PC-3 (cell line): Measurements from ENCODE around the gene FSTL4. TPM values are rescaled to one million over a fixed set of nuclear protein-coding genes. Genes with fewer than 3 reads are reported as not detected.

Experiments used
- ATAC-seq: fragments of 200-7000 bp; cut with Tn5 transposase; 2 replicates; pipeline ENCODE4 v1.9.1; 2020; ENCODE audit warnings: mild to moderate bottlenecking, moderate library complexity
- BruUV-seq: library from RNA; stranded (reverse); fragments of 400-500 nt; replicated peaks from 2 replicates; lab custom pipeline; 2021; lab: Mats Ljungman, UMichigan
- CTCF ChIA-PET: fragments of 300-600 bp; sonication (Branson Sonifier 250); formaldehyde crosslinking; loops from one replicate; lab custom pipeline; 2022; ENCODE audit warnings: antibody characterized with exemption; lab: Charles Lee
- POLR2A ChIA-PET: fragments of 300-600 bp; sonication (Branson Sonifier 250); formaldehyde crosslinking; loops from one replicate; lab custom pipeline; 2022; ENCODE audit warnings: antibody characterized with exemption; ENCODE audit not compliant: unreplicated experiment; lab: Charles Lee
- DNase-seq: peaks from one replicate; pipeline ENCODE4 v3.0.0-alpha.2; 2015
- H2AFZ ChIP-seq: fragments of 300-600 bp; sonication (generic); 2 replicates; pipeline ENCODE4 v1.6.0; 2016; ENCODE audit warnings: antibody characterized with exemption, low read length
- H3F3A ChIP-seq: fragments of 300-600 bp; sonication (generic); one replicate; pipeline ENCODE4 v1.6.0; 2017; ENCODE audit warnings: antibody characterized with exemption, low read length, control low read depth, mild to moderate bottlenecking; ENCODE audit not compliant: unreplicated experiment
- H3K27ac ChIP-seq: fragments of 300-600 bp; sonication (generic); 2 replicates; pipeline ENCODE4 v1.5.1; 2016; ENCODE audit warnings: mild to moderate bottlenecking, low read length
- H3K27me3 ChIP-seq: fragments of 300-600 bp; sonication (generic); 2 replicates; pipeline ENCODE4 v1.6.1; 2016; ENCODE audit warnings: low read length, mixed read lengths
- H3K36me3 ChIP-seq: fragments of 300-600 bp; sonication (generic); 2 replicates; pipeline ENCODE4 v1.6.1; 2016; ENCODE audit warnings: low read depth, mixed run types, low read length, mixed read lengths
- H3K4me1 ChIP-seq: fragments of 300-600 bp; sonication (generic); 2 replicates; pipeline ENCODE4 v1.5.1; 2016; ENCODE audit warnings: low read length; ENCODE audit not compliant: insufficient read depth
- H3K4me2 ChIP-seq: fragments of 300-600 bp; sonication (generic); 2 replicates; pipeline ENCODE4 v1.6.0; 2016; ENCODE audit warnings: low read length
- H3K4me3 ChIP-seq: fragments of 300-600 bp; sonication (generic); 2 replicates; pipeline ENCODE4 v1.5.1; 2016; ENCODE audit warnings: mild to moderate bottlenecking, low read length, mixed read lengths
- H3K79me2 ChIP-seq: fragments of 300-600 bp; sonication (generic); 2 replicates; pipeline ENCODE4 v1.6.1; 2017; ENCODE audit warnings: low read length, mixed read lengths
- H3K9ac ChIP-seq: fragments of 300-600 bp; sonication (generic); 2 replicates; pipeline ENCODE4 v1.6.0; 2016; ENCODE audit warnings: mild to moderate bottlenecking, low read length
- H3K9me2 ChIP-seq: fragments of 300-600 bp; sonication (generic); replicated peaks from 2 replicates; pipeline ENCODE4 v1.6.1; 2016; ENCODE audit warnings: mixed run types, low read length, mixed read lengths
- H3K9me3 ChIP-seq: fragments of 300-600 bp; sonication (generic); 2 replicates; pipeline ENCODE4 v1.6.1; 2016; ENCODE audit warnings: low read length, mixed read lengths
- H4K20me1 ChIP-seq: fragments of 300-600 bp; sonication (generic); 2 replicates; pipeline ENCODE4 v1.6.1; 2016; ENCODE audit warnings: low read length, mixed read lengths
- CTCF ChIP-seq: fragments of 300-600 bp; sonication (generic); conservative IDR thresholded peaks from 2 replicates; pipeline ENCODE4 v1.5.1; 2017; ENCODE audit warnings: antibody characterized with exemption, low read depth, mild to moderate bottlenecking, low read length
- EZH2 ChIP-seq: fragments of 300-600 bp; sonication (generic); IDR thresholded peaks from one replicate; pipeline ENCODE4 v1.6.1; 2017; ENCODE audit warnings: antibody characterized with exemption, mild to moderate bottlenecking, low read length; ENCODE audit not compliant: unreplicated experiment
- EZH2phosphoT487 ChIP-seq: fragments of 300-600 bp; sonication (generic); IDR thresholded peaks from 2 replicates; pipeline ENCODE4 v1.6.1; 2018; ENCODE audit warnings: mild to moderate bottlenecking, antibody characterized with exemption, low read length, borderline replicate concordance
- intact Hi-C: fragments of 100-400 bp; cut with micrococcal nuclease; formaldehyde crosslinking; loops from 2 replicates; pipeline ENCODE4 v1.9.0; 2023
- total RNA-seq: library from RNA; depleted of rRNA; stranded (reverse); fragments of >200 nt; gene quantifications from 2 replicates; pipeline ENCODE4 v1.2.3, GENCODE V29; 2014

FSTL4 gene
- total RNA-seq, 1 experiment from 2014 or later = 4.2 TPM

GRCh38 chr5:133643365-133643764, 31.0 kb upstream of the FSTL4 start:
- H3K4me3 ChIP-seq = no peak overlapping the region
- H3K9me3 ChIP-seq = no peaks in the 10 kb centered on the region
- no peak for DNase-seq
- H3K4me2 ChIP-seq = no peak overlapping the region
- H3K9me2 ChIP-seq = no peaks in the 10 kb centered on the region
- no peaks in the 10 kb centered on the region for H4K20me1 ChIP-seq
- no peak overlapping the region for H3K27ac ChIP-seq
- no peak overlapping the region for H3K9ac ChIP-seq
- H3F3A ChIP-seq = no peaks in the 10 kb centered on the region
- H3K79me2 ChIP-seq = no peaks in the 10 kb centered on the region
- H2AFZ ChIP-seq = no peak overlapping the region
- no peak for TF ChIP-seq EZH2
- no peak for TF ChIP-seq EZH2phosphoT487
- no peak for TF ChIP-seq CTCF
- intact Hi-C loops = no loop called here
- H3K4me1 ChIP-seq = peaks cover 1% of the 10 kb centered on the region; the same call in 1 of the 2 replicates
- ChIA-PET POLR2A (no interaction called here), CTCF (no interaction called here)
- BruUV-seq = no TSS peak
- no peak for ATAC-seq
- H3K36me3 ChIP-seq = no peaks in the 10 kb centered on the region
- H3K27me3 ChIP-seq = no peaks in the 10 kb centered on the region

GRCh38 chr5:133642153-133642722, 29.9 kb upstream of the FSTL4 start:
- H3K79me2 ChIP-seq = no peaks in the 10 kb centered on the region
- H3K27ac ChIP-seq = no peak overlapping the region
- TF ChIP-seq EZH2phosphoT487 (no peak), EZH2 (no peak), CTCF (no peak)
- ATAC-seq (no peak), DNase-seq (no peak)
- no peaks in the 10 kb centered on the region for H3F3A ChIP-seq
- no TSS peak for BruUV-seq
- no peaks in the 10 kb centered on the region for H4K20me1 ChIP-seq
- ChIA-PET CTCF (interaction anchor here (0.7 kb wide), 1 partner anchor 527 kb away, joined by 11 read pairs; no protein-coding TSS in a partner anchor), POLR2A (no interaction called here)
- H3K9ac ChIP-seq = no peak overlapping the region
- intact Hi-C loops = no loop called here
- H2AFZ ChIP-seq = no peak overlapping the region
- H3K27me3 ChIP-seq = no peaks in the 10 kb centered on the region
- no peaks in the 10 kb centered on the region for H3K4me1 ChIP-seq
- no peak overlapping the region for H3K4me2 ChIP-seq
- H3K9me2 ChIP-seq = no peaks in the 10 kb centered on the region
- H3K9me3 ChIP-seq = no peaks in the 10 kb centered on the region
- no peak overlapping the region for H3K4me3 ChIP-seq
- no peaks in the 10 kb centered on the region for H3K36me3 ChIP-seq

- Histone ChIP-seq H3K4me2 (no peak overlapping the region), H3K4me1 (no peaks in the 10 kb centered on the region), H4K20me1 (no peaks in the 10 kb centered on the region), H2AFZ (no peak overlapping the region), H3K9ac (no peak overlapping the region), H3K79me2 (no peaks in the 10 kb centered on the region), H3K27ac (no peak overlapping the region), H3K4me3 (no peak overlapping the region), H3K27me3 (no peaks in the 10 kb centered on the region), H3K36me3 (no peaks in the 10 kb centered on the region), H3F3A (no peaks in the 10 kb centered on the region), H3K9me3 (no peaks in the 10 kb centered on the region), H3K9me2 (no peaks in the 10 kb centered on the region)
- CTCF ChIA-PET = interaction anchor here (0.7 kb wide), 1 partner anchor 526 kb away, joined by 11 read pairs; no protein-coding TSS in a partner anchor
- DNase-seq = no peak
- intact Hi-C loops = no loop called here
- no TSS peak for BruUV-seq
- POLR2A ChIA-PET = no interaction called here
- no peak for ATAC-seq
- TF ChIP-seq EZH2phosphoT487 (no peak), EZH2 (no peak), CTCF (no peak)
These were observed 29.3 kb upstream of the FSTL4 start for GRCh38 chr5:133641683-133642082.
